RWPE1 (cell line): ENCODE data around the gene INPP5J.

Experiments used
- CTCF ChIA-PET: fragments of 350-600 bp; sonication (Branson Sonifier 250); formaldehyde crosslinking; extraction: SDS; loops from one replicate; lab custom pipeline; 2021; lab: Yijun Ruan, JAX
- POLR2A ChIA-PET: fragments of 400-600 bp; formaldehyde crosslinking; extraction: SDS; loops from one replicate; lab custom pipeline; 2020; ENCODE audit warnings: antibody characterized with exemption; ENCODE audit not compliant: low non-redundant PET; lab: Yijun Ruan, JAX
- DNase-seq: peaks from one replicate; pipeline ENCODE4 v3.0.0; 2012; ENCODE audit warnings: low spot score
- H3K27ac ChIP-seq: fragments of 450-650 bp; 2 replicates; pipeline ENCODE4 v1.5.1; 2017
- TF ChIP-seq, protein P1 (sequence below): fragments of 450-650 bp; conservative IDR thresholded peaks from 2 replicates; pipeline ENCODE4 v1.5.1; 2017; ENCODE audit warnings: low read depth, mild to moderate bottlenecking

The INPP5J gene

DNA sequence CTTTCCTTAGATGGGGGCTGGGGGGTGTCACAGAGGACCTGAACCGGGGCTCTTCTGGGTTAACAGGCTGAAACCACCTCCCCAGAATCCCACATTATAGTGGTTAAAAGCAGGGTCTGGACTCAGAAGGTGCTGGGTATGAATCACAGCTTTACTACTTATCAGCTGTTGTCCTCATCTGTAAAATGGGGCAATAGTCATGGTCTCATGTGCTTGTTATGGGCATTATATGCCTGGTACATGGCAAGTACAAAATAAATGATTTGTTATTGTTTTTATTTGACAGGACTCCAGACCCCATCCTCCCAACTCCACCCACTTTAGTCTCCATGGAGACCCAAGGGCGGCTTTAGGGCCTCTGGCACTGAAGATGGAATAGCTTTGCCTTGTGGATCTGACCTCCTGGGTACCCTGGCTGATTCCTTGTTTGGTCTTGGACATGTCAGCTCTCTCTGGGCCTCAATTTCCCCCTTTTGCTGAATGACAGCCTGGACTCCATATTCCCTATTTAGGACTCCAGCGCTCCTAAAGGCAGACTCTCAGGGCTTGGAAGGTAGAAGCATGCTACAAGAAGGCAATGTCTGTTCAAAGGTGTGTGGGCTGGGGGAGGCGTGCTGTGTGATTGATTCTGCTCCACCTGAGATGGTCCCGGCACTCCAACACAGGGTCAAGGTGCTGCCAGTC, 42.5 kb upstream of the INPP5J start:
- ChIA-PET CTCF (interaction anchor here (0.6 kb wide), 1 partner anchor 44 kb away, joined by 3 read pairs; no protein-coding TSS in a partner anchor), POLR2A (interaction anchor here (0.6 to 1.0 kb wide), 3 partner anchors 17 to 26 kb away, joined by 3 to 4 read pairs (median 4); no protein-coding TSS in a partner anchor)
- no peak for DNase-seq
- TF ChIP-seq, protein P1, sequence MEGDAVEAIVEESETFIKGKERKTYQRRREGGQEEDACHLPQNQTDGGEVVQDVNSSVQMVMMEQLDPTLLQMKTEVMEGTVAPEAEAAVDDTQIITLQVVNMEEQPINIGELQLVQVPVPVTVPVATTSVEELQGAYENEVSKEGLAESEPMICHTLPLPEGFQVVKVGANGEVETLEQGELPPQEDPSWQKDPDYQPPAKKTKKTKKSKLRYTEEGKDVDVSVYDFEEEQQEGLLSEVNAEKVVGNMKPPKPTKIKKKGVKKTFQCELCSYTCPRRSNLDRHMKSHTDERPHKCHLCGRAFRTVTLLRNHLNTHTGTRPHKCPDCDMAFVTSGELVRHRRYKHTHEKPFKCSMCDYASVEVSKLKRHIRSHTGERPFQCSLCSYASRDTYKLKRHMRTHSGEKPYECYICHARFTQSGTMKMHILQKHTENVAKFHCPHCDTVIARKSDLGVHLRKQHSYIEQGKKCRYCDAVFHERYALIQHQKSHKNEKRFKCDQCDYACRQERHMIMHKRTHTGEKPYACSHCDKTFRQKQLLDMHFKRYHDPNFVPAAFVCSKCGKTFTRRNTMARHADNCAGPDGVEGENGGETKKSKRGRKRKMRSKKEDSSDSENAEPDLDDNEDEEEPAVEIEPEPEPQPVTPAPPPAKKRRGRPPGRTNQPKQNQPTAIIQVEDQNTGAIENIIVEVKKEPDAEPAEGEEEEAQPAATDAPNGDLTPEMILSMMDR = no peak
- H3K27ac ChIP-seq = peak overlapping the region; percentile 86

DNA sequence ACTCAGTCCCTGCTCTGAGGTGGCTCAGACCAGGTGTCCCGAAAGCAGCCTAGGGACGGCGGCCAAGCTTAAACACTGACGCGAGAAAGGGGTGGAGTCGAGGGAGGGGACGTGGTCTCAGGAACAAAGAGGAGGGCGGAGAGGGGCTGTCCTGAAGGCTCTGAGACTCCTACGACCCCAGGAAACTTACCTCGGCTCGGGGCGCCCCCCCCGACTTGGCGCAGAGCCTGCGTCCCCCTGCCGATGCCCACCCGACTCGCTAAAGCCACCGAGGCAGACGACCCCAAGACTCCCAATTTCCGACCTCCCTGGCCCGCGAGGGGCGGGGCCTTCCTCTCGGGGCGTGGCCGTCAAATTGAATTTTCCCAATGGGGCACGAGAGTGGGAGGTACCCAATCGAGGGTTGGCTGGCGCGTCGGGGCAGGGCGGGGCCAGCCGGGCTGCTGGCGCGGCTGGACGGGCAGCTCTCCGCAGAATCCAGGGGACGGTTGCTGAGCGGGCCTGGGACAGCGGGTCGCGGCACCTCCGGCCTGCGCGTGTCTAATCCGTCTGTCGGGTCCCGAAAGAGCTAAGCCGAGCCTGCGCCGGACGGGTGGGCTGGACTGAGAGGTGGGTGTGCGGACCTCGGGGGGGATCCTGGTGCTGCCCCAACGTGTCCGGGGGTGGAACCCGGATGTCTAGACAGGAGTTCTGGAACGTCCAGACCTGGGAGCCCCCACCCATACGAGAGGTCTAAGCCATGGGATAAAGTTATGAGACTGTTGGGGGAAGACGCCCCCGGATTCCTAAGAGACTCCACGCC, 41.7 kb upstream of the INPP5J start, which contains the start of gene SMTN:
SMTN (plus strand) TSS at position 471 of the 802 bp plus-strand sequence. CDS start 1,941 bp downstream, outside the sequence.
- ChIA-PET POLR2A (interaction anchor here (0.5 to 1.0 kb wide), 5 partner anchors 17 to 264 kb away, joined by 3 to 4 read pairs (median 3); no protein-coding TSS in a partner anchor), CTCF (interaction anchor here (0.6 kb wide), 3 partner anchors 44 to 625 kb away, joined by 3 to 4 read pairs (median 3); no protein-coding TSS in a partner anchor)
- TF ChIP-seq, protein P1 = no peak
- DNase-seq = peak; percentile 92
- H3K27ac ChIP-seq = peak within 1 kb of the TSS; percentile 86

DNA sequence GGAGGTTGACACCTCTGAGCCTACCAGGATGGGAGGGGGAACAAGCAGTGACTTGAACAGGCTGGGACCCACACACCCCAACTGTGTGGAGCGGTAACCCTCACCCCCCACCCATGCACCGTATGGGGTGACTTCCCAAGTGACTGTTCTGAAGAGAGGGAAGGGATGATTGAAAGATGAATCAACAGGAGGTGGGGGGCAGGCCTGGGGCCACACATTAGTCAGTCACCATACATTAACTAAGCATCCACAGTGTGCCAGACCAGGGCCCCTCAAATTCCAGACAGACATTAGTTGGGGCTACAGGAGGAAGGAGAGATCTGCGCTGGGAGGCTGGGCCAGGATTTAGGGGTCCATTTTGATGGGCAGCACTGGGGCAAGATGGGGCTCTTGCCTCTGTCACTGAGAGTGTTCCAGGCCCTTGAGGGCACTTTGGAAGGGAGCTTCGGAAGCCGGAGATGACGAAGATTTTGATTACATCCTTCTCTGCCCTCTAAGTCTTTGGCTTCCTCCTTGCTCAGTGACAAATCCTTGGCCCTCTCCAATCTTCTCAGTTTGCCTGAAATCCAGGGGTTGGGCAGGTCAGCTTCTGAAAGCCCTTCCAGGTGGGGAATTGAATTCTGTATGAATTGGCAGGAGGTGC, 40.7 kb upstream of the INPP5J start:
- POLR2A ChIA-PET = interaction anchor here (1.4 kb wide), 1 partner anchor 112 kb away, joined by 3 read pairs; no protein-coding TSS in a partner anchor
- CTCF ChIA-PET = interaction anchor here (0.9 to 1.1 kb wide), 2 partner anchors 113 to 137 kb away, joined by 4 read pairs; partner anchors contain the start of gene TUG1
- peak; percentile 73 for DNase-seq
- TF ChIP-seq, protein P1 = no peak
- H3K27ac ChIP-seq = peak overlapping the region; percentile 86

DNA sequence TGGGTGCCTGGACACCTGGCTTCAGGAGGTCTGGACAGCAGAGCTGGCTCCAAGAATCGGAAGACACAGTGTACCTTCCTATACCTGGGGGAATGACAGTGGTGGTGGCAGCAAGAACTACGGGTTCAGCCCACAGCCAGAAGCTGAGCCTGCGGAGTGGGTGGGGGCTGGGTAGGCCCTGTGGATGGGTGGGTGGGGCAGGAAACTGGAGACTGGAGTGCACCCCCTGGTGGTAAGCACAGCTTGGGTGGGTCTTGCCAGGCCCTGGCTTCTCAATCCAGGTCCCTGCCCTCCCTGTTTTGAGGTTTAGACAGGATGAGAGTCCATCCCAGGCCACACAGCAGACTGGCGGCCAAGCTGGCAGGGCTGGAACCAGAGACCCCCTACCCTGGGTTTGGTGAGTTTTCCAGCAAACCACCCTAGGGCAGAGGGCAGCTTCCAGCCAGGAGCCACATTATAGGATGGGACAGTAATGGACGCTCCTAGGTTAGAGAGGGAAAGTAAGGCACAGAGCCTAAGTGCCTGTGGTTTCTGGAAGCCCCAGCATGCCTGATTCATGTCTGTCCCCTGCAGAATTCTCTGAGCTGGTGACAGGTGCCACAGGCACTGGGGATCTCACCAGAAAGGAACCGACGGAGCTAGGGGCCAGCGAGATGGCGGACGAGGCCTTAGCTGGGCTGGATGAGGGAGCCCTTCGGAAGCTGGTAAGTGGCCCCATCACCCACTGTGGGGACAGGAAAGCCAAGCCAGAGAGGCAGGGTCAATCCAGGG, 40.0 kb upstream of the INPP5J start:
- TF ChIP-seq, protein P1 = peak; percentile 31
- CTCF ChIA-PET = interaction anchor here (0.8 to 1.1 kb wide), 3 partner anchors 113 to 160 kb away, joined by 3 to 4 read pairs (median 4); partner anchors contain the start of gene TUG1
- POLR2A ChIA-PET = interaction anchor here (1.4 kb wide), 1 partner anchor 113 kb away, joined by 3 read pairs; no protein-coding TSS in a partner anchor
- DNase-seq = no peak
- H3K27ac ChIP-seq = peak overlapping the region; percentile 86

GRCh38 chr22:31083377-31083768, 39.4 kb upstream of the INPP5J start:
- no peak for DNase-seq
- H3K27ac ChIP-seq = peak overlapping the region; percentile 86
- TF ChIP-seq, protein P1 = no peak
- POLR2A ChIA-PET = interaction anchor here (1.4 kb wide), 1 partner anchor 113 kb away, joined by 3 read pairs; no protein-coding TSS in a partner anchor
- CTCF ChIA-PET = interaction anchor here (0.7 to 0.8 kb wide), 2 partner anchors 161 to 273 kb away, joined by 3 to 4 read pairs; no protein-coding TSS in a partner anchor
